AG10803 (cell line): ENCODE measurements around the gene TTC36.

ENCODE experiments used
- DNase-seq: peaks from one replicate; pipeline ENCODE4 v3.0.0; 2010; ENCODE audit warnings: low read depth
- H3K4me3 ChIP-seq: 2 replicates; pipeline ENCODE4 v1.5.1; 2011; ENCODE audit warnings: mild to moderate bottlenecking, low read length, control low read depth
- CTCF ChIP-seq: conservative IDR thresholded peaks from 2 replicates; pipeline ENCODE4 v1.5.1; 2011; ENCODE audit warnings: mild to moderate bottlenecking, low read length, control low read depth, inconsistent platforms

TTC36 gene

GRCh38 chr11:118524757-118525470 is 2.4 kb upstream of the TTC36 start:
- no peak for TF ChIP-seq CTCF
- DNase-seq: peak; percentile 42
- no peak overlapping the region for H3K4me3 ChIP-seq

- TF ChIP-seq CTCF: no peak
- no peak for DNase-seq
- no peak overlapping the region for H3K4me3 ChIP-seq
Observed at GRCh38 chr11:118526688-118527087, 586 bp upstream of the TTC36 start.

GRCh38 chr11:118528511-118528910 is 1.2 kb downstream of the TTC36 start:
- TF ChIP-seq CTCF: no peak
- DNase-seq: no peak
- no peak overlapping the region for H3K4me3 ChIP-seq

GRCh38 chr11:118529584-118530175 is 2.4 kb downstream of the TTC36 start:
- DNase-seq: no peak

GRCh38 chr11:118530180-118530682 is 3.0 kb downstream of the TTC36 start:
- TF ChIP-seq CTCF: 0 out of 2 replicates have a peak, but pooled peaks have one; percentile 1
- no peak for DNase-seq
- peak overlapping the region; percentile 64 for H3K4me3 ChIP-seq

More at GRCh38 chr11:118529584-118530175, 2.4 kb downstream of the TTC36 start:
- H3K4me3 ChIP-seq: peak overlapping the region; percentile 64; the same call in 1 of the 2 replicates
- TF ChIP-seq CTCF: no peak

GRCh38 chr11:118530683-118531596 is 3.7 kb downstream of the TTC36 start, which contains the start of gene TMEM25:
TMEM25 (plus strand) TSS chr11:118531192; CDS start chr11:118531802, 610 bp downstream.
- 0 out of 2 replicates have a peak, but pooled peaks have one; percentile 6 for TF ChIP-seq CTCF
- peak within 1 kb of the TSS; percentile 64 for H3K4me3 ChIP-seq
- DNase-seq: no peak
